Left ventricle myocardium superior (tissue), 1 donor: Measurements from ENCODE around the gene FLYWCH1. TPM values are rescaled to one million over a fixed set of nuclear protein-coding genes. Genes with fewer than 3 reads are reported as not detected.
"Not testable (repeated sequence)": the region's sequence is repeated elsewhere in the genome, so short reads cannot be mapped to it uniquely, and the experiment has no call there.

ENCODE experiments used
- ATAC-seq: fragments of 200-7000 bp; cut with Tn5 transposase; one replicate; pipeline ENCODE4 v1.9.1; 2020; ENCODE audit warnings: mild to moderate bottlenecking, moderate library complexity
- DNase-seq: peaks from one replicate; pipeline ENCODE4 v3.0.0-alpha.2; 2020
- intact Hi-C: fragments of 100-400 bp; cut with micrococcal nuclease; formaldehyde crosslinking; loops from one replicate; pipeline ENCODE4 v1.11.0; 2022
- total RNA-seq: library from RNA; stranded (reverse); fragmentation: NEBNext Ultra II Directional; extraction: Animal tissue kit (Norgen Biotek cat#: 25700); gene quantifications from one replicate; pipeline ENCODE4 v1.2.1, GENCODE V29; 2021
- donor health status: DM: no; HTN: yes; CAD: no; lungs with severe emphysema.

FLYWCH1 gene
- total RNA-seq, 1 donor from 2014 or later, result 36.1 TPM

DNA sequence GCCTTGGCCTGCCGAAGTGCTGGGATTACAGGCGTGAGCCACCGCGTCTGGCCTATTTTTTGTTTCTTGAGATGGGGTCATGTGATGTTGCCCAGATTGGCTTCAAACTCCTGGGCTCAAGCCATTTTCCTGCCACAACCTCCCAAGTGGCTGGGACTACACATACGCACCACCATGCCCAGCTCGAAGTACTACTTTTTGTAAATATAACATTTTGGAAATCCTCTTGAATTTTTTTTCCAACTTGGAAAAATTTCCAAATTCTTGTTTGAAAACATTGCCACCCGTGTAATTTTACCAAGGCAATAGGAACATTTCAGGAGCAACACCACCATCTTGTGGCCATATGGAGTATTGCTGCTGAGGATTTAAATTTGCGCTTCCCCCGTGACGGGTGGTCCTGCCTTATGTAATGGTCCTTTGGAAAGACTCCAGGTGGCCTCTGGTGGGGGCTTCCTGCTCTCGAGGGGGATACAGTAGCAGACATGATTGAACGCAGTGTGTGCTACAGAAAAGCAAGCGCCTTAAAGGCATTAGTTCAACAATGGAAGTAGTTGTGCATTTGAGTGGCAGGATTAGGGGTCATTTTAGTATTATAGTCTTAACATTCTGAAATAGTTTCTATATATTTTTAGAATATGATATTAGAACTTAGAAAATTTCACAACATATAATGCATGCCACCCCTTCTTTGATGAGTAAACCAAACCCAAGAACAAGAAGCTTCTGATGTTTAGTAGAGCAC, 8.0 kb downstream of the FLYWCH1 start:
- ATAC-seq (peak; percentile 72), DNase-seq (no peak)
- intact Hi-C loops, result loop anchor here (5.0 kb wide), 1 partner anchor 47 kb away; no protein-coding TSS in a partner anchor

- ATAC-seq (no peak), DNase-seq (no peak)
- intact Hi-C loops, result no loop called here
Measured at GRCh38 chr16:2923481-2923880, 11.8 kb downstream of the FLYWCH1 start.

DNA sequence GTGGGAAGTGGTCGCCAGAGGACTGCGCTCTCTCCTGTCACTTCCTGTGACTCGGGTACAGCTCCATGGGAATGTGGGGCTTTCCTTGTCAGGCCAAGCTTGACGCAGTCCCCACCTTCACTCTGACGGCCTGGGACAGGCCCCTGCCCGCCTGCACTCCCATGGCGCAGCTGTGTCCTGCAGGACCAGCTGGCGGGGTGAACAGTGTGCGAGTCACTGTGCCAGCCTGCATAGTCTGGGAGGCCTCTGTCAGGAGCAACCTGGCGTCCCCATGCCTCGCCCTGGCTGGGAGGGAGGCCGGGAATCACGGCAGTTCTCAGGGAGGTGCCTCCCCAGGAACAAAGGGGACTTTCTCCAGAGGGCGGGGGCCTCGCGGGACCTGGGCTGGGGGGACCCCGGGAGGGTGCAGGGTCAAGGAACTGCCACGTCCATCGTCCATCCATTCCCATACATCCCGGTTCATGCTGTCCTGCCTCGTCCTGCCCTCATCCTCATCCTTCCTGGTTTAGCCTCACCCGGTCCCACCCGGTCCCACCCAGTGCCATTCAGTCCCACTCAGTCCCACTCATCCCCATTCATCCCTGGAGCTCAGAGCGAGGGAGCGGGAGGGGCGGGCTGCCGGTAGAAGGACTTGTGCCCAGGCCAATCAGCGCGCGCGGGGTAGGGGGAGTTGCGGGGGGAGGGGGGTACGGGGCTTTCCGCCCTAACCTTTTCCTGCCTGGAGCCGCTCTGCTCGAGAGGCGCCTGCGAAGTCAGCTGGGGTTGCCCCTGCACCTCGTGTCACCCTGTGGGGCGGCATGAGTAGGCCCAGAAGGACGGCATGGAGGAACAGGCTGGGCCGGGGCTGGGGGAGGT, 13.4 kb downstream of the FLYWCH1 start:
- intact Hi-C loops, result no loop called here
- DNase-seq (no peak), ATAC-seq (no peak)

DNA sequence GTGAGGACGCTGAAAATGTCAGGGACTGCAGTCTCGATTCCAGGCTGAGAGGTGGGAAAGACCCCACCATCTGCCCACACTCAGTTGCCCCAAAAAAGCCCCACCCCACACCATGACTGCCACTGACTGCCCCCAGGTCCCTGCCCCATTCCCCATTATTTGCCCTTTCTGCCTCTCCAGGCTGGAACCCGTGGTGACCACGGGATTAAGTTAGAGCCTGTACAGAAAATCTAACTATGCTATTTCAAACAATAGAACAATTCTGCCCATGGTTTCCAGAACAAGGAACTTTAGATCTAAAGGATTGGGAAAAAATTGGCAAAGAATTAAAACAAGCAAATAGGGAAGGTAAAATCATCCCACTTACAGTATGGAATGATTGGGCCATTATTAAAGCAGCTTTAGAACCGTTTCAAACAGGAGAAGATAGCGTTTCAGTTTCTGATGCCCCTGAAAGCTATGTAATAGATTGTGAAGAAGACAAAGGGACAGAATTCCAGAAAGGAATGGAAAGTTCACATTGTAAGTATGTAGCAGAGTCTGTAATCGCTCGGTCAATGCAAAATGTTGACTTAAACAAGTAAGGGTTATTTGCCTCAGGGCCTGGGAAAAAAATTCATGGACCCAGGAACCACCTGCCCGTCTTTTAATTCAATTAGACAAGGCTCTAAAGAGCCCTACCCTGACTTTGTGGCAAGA, 14.4 kb downstream of the FLYWCH1 start:
- ATAC-seq (no peak), DNase-seq (no peak)
- intact Hi-C loops, result no loop called here

- DNase-seq (no peak), ATAC-seq (no peak)
- intact Hi-C loops, result no loop called here
Measured at GRCh38 chr16:2926650-2926999, 14.9 kb downstream of the FLYWCH1 start.

DNA sequence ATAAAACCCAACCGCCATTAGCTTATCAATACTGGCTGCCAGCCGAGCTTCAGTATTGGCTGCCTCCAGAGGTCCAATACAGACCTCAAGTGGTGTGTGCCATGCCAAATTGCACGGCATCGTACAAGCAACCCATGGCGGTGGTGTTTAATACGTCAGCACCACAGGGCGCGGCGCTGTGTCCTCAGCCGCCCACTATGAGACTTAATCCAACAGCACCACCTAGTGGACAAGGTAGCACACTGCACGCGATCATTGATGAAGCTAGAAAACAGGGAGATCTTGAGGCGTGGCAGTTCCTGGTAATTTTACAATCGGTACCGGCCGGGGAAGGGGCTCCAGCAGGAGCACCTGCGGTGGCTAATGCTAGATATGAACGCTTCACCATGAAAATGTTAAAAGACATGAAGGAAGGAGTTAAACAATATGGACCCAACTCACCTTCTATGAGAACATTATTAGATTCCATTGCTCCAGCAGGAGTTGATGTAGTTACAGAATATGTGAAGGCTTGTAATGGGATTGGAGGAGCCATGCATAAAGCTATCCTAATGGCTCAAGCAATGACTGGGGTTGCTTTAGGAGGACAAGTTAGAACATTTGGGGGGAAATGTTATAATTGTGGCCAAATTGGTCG, 15.4 kb downstream of the FLYWCH1 start:
- ATAC-seq, result peak; percentile 92
- peak; percentile 91 for DNase-seq
- intact Hi-C loops, result no loop called here

GRCh38 chr16:2928151-2928550, 16.4 kb downstream of the FLYWCH1 start:
- DNase-seq, ATAC-seq, intact Hi-C loops: not testable (repeated sequence)

DNA sequence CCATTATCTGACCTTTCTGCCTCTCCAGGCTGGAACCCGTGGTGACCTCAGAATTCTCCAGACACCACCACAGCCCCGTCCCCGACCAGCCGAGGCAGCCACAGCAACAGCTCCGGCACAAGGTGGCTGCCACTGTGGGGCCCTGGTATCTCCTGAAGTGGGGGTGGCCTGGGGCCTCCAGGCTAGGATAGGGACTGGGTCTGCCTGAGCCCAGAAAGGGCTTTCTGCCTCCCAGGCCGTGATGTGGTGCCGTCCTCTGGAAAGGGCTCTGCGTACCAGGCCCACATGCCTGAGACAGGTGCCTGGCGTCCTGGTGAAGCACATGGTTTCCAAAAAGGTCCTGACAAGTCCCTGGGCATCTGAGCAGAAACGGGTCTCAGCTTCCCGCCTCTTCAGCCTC, 17.1 kb downstream of the FLYWCH1 start:
- ATAC-seq (no peak), DNase-seq (no peak)
- intact Hi-C loops, result no loop called here

GRCh38 chr16:2929693-2930092, 18.0 kb downstream of the FLYWCH1 start:
- ATAC-seq, result no peak
- intact Hi-C loops, result no loop called here
- no peak for DNase-seq

DNA sequence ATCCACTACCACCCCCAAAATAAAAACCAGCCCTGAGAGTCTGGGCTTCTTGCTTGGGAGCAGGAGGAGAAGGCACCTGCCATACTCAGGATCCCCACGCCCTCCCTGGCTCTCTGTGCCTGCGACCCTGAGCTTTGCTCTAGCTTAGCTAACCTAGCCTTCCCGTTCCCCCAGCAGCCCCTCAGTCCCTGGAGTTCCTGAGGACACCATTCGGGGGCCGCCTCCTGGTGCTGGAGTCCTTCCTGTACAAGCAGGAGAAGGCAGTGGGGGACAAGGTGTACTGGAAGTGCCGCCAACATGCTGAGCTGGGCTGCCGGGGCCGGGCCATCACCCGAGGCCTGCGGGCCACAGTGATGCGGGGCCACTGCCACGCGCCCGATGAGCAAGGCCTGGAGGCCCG, 18.5 kb downstream of the FLYWCH1 start:
- intact Hi-C loops, result no loop called here
- ATAC-seq, result no peak
- no peak for DNase-seq

DNA sequence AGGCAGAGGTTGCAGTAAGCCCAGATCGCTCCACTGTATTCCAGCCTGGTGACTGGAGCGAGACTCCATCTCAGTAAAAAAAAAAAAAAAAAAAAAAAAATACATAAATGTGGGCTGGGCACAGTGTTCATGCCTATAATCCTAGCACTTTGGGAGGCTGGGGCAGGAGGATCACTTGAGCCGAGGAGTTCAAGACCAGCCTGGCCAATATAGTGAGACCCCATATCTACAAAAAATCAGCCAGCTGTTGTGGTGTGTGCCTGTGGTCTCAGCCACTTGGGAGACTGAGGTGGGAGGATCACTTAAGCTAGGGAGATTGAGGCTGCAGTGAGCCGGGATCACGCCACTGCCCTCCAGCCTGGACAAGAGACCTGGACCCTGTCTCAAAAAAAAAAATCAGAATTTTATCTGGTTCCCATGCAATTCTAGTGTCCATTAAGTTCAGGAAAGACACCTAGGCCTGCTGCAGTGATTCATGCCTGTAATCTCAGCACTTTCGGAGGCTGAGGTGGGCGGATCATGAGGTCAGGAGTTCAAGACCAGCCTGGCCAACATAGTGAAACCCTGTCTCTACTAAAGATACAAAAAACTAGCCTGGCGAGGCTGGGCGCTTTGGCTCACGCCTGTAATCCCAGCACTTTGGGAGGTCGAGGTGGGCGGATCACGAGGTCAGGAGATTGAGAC, 19.6 kb downstream of the FLYWCH1 start:
- ATAC-seq, DNase-seq, intact Hi-C loops: not testable (repeated sequence)

GRCh38 chr16:2933136-2933535, 21.4 kb downstream of the FLYWCH1 start:
- ATAC-seq (no peak), DNase-seq (no peak)
- intact Hi-C loops, result no loop called here

DNA sequence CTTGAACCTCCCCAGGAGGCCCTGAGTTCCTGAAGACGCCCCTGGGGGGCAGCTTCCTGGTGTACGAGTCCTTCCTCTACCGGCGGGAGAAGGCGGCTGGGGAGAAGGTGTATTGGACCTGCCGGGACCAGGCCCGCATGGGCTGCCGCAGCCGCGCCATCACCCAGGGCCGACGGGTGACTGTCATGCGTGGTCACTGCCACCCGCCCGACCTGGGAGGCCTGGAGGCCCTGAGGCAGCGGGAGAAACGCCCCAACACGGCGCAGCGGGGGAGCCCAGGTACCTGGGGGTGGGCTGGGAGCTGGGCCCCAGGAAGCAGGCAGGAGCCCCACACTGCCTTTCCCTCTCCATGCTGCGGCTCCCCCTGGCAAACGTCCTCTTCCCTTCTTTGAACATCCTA, 22.0 kb downstream of the FLYWCH1 start:
- no peak for ATAC-seq
- intact Hi-C loops, result no loop called here
- no peak for DNase-seq

DNA sequence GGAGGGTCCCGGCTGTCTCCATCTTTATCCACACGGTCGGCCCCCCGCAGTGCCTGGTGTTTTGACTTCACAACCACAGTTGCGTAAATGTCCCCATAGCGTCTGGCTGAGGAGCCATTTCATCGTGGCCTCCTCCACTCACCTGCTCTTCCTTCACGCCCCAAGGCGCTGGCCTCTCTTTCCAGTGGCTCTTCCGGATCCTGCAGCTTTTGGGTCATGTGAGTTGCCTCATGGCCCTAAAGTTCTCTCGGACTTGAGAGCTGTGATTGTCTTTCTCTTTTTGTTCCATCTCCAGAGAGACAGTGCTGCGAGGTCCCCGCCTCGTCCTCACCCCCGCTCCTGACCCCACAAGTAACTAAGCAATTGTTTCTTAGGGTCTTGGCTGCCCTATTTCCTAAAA, 22.7 kb downstream of the FLYWCH1 start:
- no peak for ATAC-seq
- DNase-seq, result no peak
- intact Hi-C loops, result no loop called here

GRCh38 chr16:2936436-2937011, 24.8 kb downstream of the FLYWCH1 start:
- ATAC-seq (no peak), DNase-seq (no peak)
- intact Hi-C loops, result no loop called here

GRCh38 chr16:2937170-2937569, 25.4 kb downstream of the FLYWCH1 start:
- no peak for ATAC-seq

DNA sequence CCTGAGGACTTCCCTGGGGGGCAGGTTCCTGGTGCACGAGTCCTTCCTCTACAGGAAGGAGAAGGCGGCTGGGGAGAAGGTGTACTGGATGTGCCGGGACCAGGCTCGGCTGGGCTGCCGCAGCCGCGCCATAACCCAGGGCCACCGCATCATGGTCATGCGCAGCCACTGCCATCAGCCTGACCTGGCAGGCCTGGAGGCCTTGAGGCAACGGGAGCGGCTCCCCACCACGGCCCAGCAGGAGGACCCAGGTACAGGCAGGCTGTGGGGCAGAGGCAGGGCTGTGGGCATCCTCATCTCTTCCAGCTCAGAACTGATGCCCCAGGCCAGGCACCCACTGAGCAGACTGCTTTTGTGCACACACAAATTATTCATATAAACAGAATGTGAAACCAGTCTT, 26.5 kb downstream of the FLYWCH1 start:
- ATAC-seq (no peak), DNase-seq (no peak)
- intact Hi-C loops, result no loop called here

More at GRCh38 chr16:2937170-2937569, 25.4 kb downstream of the FLYWCH1 start:
- intact Hi-C loops, result no loop called here
- no peak for DNase-seq

DNA sequence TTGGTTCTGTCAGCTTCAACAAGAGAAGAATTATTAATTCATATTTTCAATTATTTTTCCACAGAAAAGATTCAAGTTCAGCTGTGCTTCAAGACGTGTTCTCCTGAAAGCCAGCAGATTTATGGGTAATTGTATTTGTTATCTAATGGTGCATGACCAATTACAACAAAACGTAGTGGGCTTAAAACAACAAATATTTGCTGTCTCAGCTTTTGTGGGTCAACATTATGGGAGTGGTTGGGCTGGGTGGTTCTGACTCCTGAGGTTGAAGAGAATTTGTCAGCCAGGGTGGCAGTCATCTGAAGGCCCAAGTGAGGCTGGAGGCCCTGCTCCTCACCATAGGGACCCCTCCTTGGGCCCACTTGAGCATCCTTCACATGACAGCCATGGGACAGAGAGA, 28.2 kb downstream of the FLYWCH1 start:
- DNase-seq (no peak), ATAC-seq (no peak)
- intact Hi-C loops, result no loop called here

DNA sequence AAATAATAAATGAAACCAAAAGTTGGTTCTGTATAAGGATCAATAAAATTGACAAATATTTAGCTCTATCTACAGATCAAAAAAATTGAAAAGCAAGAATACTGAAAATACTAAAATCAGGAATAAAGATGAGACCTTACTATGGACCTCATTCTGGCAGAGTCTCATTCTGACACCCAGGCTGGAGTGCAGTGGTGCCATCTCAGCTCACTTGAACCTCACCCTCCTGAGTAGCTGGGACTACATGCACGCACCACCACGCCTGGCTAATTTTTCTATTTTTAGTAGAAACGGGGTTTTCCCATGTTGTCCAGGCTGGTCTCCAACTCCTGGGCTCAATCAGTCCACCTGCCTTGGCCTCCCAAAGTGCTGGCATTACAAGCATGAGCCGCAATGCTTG, 30.3 kb downstream of the FLYWCH1 start:
- ATAC-seq (no peak), DNase-seq (no peak)
- intact Hi-C loops, result no loop called here
